ENCODE measurements around the gene BMPR1B.

The BMPR1B gene

DNA sequence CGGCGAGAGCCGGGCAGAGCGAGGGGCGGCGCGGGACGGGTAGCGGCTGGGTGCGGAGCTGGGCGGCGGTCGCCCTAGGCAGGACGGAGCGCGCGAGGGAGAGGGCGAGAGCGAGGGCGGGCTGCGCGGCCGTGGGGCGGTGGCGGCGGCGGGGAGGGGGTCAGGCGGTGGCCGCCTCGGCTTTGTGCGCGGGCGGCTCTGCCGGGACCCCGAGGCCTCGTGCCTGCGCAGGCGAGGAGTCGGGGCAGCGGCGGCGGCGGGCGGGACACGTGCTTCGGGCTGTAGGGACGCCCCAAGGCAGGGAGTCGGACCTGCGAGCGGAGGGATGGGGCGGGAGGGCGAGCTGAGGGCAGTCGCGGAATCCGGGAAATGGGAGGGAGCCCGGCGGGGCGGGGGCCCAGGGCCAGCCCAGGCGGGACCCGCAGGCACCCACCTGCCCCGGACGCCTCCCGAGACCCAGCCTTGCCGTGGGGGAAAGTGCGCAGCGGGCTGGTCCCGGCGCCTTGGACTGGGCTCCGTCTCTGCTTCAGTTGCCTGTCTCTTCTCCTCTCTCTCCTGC is 465 bp downstream of the BMPR1B start:
- TF ChIP-seq, protein P1, sequence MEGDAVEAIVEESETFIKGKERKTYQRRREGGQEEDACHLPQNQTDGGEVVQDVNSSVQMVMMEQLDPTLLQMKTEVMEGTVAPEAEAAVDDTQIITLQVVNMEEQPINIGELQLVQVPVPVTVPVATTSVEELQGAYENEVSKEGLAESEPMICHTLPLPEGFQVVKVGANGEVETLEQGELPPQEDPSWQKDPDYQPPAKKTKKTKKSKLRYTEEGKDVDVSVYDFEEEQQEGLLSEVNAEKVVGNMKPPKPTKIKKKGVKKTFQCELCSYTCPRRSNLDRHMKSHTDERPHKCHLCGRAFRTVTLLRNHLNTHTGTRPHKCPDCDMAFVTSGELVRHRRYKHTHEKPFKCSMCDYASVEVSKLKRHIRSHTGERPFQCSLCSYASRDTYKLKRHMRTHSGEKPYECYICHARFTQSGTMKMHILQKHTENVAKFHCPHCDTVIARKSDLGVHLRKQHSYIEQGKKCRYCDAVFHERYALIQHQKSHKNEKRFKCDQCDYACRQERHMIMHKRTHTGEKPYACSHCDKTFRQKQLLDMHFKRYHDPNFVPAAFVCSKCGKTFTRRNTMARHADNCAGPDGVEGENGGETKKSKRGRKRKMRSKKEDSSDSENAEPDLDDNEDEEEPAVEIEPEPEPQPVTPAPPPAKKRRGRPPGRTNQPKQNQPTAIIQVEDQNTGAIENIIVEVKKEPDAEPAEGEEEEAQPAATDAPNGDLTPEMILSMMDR (IDR thresholded peaks at IDR 0.05; ENCODE audit: low read depth, low read length, poor library complexity, severe bottlenecking) = no peak
- no peak for TF ChIP-seq EZH2phosphoT487 (IDR thresholded peaks at IDR 0.05; ENCODE audit: borderline replicate concordance, low read length)
- H3K27me3 ChIP-seq (ENCODE audit: control insufficient read depth, low read length) = peaks cover 2% of the 10 kb centered on the region; the same call in 1 of the 2 replicates
- no peaks in the 10 kb centered on the region for H3K9me3 ChIP-seq (ENCODE audit: control insufficient read depth, insufficient read depth, low read length)
- no peaks in the 10 kb centered on the region for H3K79me2 ChIP-seq (ENCODE audit: control insufficient read depth, low read length)
- no peaks in the 10 kb centered on the region for H3K9me2 ChIP-seq (replicated peaks; ENCODE audit: control insufficient read depth, low read length)
- H3K4me3 ChIP-seq (ENCODE audit: low read length) = no peak overlapping the region
- H4K20me1 ChIP-seq (ENCODE audit: control insufficient read depth, insufficient read depth, low read depth, low read length) = no peaks in the 10 kb centered on the region
- no peaks in the 10 kb centered on the region for H3F3A ChIP-seq (ENCODE audit: control insufficient read depth, insufficient read depth)
- H3K4me1 ChIP-seq (ENCODE audit: control insufficient read depth, low read length) = no peaks in the 10 kb centered on the region
- no peak overlapping the region for H3K4me2 ChIP-seq (ENCODE audit: low read length)
- H3K36me3 ChIP-seq (ENCODE audit: control insufficient read depth, low read length) = no peaks in the 10 kb centered on the region
- H3K27ac ChIP-seq (ENCODE audit: low read depth, low read length) = no peak overlapping the region

DNA sequence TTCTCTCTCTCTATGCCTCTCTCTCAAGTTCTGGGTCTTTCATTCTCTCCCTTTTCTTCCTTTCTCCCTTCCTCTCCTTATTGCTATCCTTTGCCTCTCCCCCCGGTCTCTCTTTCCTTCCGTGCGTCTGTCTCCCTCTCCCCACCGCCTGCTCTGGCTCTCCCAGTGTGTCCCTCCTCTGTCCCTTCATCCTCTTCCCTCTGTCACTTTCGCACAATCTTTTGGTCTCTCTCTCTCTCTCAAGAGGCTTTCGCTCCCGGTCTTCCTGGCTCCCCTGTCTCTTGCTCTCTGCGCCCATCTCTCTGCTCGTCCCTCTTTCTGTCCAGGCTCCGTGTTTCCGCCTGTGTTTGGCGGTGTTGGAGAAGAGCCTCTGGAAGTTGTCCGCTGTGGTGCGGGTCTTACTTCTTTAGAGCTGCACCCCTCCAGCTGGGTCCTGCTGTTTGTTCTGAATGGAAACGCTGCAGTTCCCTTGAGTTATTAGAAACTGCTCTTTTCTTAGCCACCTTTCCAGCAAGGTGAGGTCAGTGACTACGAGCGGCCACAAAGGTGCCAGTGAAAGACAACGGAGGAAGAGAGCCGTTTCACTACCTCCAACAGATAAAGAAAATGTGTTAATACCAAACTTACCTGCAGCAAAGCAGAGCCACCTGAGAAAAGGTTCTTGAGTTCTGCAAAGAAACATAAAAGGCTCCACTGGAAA is 1.1 kb downstream of the BMPR1B start:
- Histone ChIP-seq H3K27me3 (ENCODE audit: control insufficient read depth, low read length) (peaks cover 2% of the 10 kb centered on the region; the same call in 1 of the 2 replicates), H3K79me2 (ENCODE audit: control insufficient read depth, low read length) (no peaks in the 10 kb centered on the region), H3K4me2 (ENCODE audit: low read length) (no peak overlapping the region), H3K4me3 (ENCODE audit: low read length) (no peak overlapping the region), H3K27ac (ENCODE audit: low read depth, low read length) (no peak overlapping the region), H3K36me3 (ENCODE audit: control insufficient read depth, low read length) (no peaks in the 10 kb centered on the region), H3K9me3 (ENCODE audit: control insufficient read depth, insufficient read depth, low read length) (no peaks in the 10 kb centered on the region), H3K4me1 (ENCODE audit: control insufficient read depth, low read length) (no peaks in the 10 kb centered on the region), H3F3A (ENCODE audit: control insufficient read depth, insufficient read depth) (no peaks in the 10 kb centered on the region), H4K20me1 (ENCODE audit: control insufficient read depth, insufficient read depth, low read depth, low read length) (no peaks in the 10 kb centered on the region), H3K9me2 (replicated peaks; ENCODE audit: control insufficient read depth, low read length) (no peaks in the 10 kb centered on the region)
- TF ChIP-seq, protein P1 (IDR thresholded peaks at IDR 0.05; ENCODE audit: low read depth, low read length, poor library complexity, severe bottlenecking) = no peak
- no peak for TF ChIP-seq EZH2phosphoT487 (IDR thresholded peaks at IDR 0.05; ENCODE audit: borderline replicate concordance, low read length)

DNA sequence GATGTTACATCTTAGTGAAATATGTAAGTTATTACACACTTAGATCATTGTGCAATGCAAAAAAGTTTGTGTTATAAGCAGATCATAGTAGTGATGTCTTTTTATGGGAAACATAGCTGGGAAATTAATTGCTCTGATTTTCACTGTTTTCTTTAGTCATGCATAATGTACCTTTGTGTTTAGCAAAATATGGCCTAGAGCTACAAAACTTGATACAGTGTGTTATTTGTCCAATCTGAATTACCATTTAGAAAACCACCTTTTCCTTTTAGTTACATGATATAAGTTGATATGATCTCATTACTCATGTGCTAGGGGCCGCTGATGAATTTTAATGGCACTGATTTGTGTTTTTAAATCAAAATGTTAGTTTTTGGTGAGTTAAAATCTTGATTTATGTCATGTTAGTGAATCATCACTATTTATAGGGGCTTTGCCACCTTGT is 2.0 kb downstream of the BMPR1B start:
- Histone ChIP-seq H3K36me3 (ENCODE audit: control insufficient read depth, low read length) (no peaks in the 10 kb centered on the region), H3K9me3 (ENCODE audit: control insufficient read depth, insufficient read depth, low read length) (no peaks in the 10 kb centered on the region), H3K27ac (ENCODE audit: low read depth, low read length) (no peak overlapping the region), H3F3A (ENCODE audit: control insufficient read depth, insufficient read depth) (no peaks in the 10 kb centered on the region), H3K79me2 (ENCODE audit: control insufficient read depth, low read length) (no peaks in the 10 kb centered on the region), H3K4me3 (ENCODE audit: low read length) (no peak overlapping the region), H3K4me1 (ENCODE audit: control insufficient read depth, low read length) (no peaks in the 10 kb centered on the region), H4K20me1 (ENCODE audit: control insufficient read depth, insufficient read depth, low read depth, low read length) (no peaks in the 10 kb centered on the region), H3K27me3 (ENCODE audit: control insufficient read depth, low read length) (peaks cover 2% of the 10 kb centered on the region; the same call in 1 of the 2 replicates), H3K9me2 (replicated peaks; ENCODE audit: control insufficient read depth, low read length) (no peaks in the 10 kb centered on the region), H3K4me2 (ENCODE audit: low read length) (no peak overlapping the region)
- no peak for TF ChIP-seq EZH2phosphoT487 (IDR thresholded peaks at IDR 0.05; ENCODE audit: borderline replicate concordance, low read length)
- TF ChIP-seq, protein P1 (IDR thresholded peaks at IDR 0.05; ENCODE audit: low read depth, low read length, poor library complexity, severe bottlenecking) = no peak

All from DOHH2 (cell line).